ENCODE measurements around the gene MXD4.
"Not testable (repeated sequence)": the region's sequence is repeated elsewhere in the genome, so short reads cannot be mapped to it uniquely, and the experiment has no call there.

- not testable (repeated sequence) for TF ChIP-seq EZH2, CTCF (IDR thresholded peaks at IDR 0.05)
Observed at GRCh38 chr4:2275044-2275397, 13.1 kb upstream of the MXD4 start.

All from neural progenitor cell (in vitro differentiated cells).